Tibial nerve (tissue), 4 donors: ENCODE measurements around the gene EXOG. TPM values are rescaled to one million over a fixed set of nuclear protein-coding genes. Genes with fewer than 3 reads are reported as not detected.

Source experiments
- DNase-seq, 2 donors: peaks; one replicate each; pipeline ENCODE4 v3.0.0-alpha.2; 2019; ENCODE audit warnings: low spot score in 2 of 2
- H3K27ac ChIP-seq, 4 donors: fragments of 200-600 bp; sonication (generic) in 3 of 4; one replicate each; pipeline ENCODE4 v1.5.1; 2017 to 2019; ENCODE audit warnings: mild to moderate bottlenecking in 1 of 4
- H3K27me3 ChIP-seq, 2 donors: fragments of 200-600 bp; sonication (generic) in 1 of 2; one replicate each; pipeline versions ENCODE4 v1.5.1 to v1.6.0; 2017 to 2019
- H3K36me3 ChIP-seq, 3 donors: fragments of 200-600 bp; sonication (generic); one replicate each; pipeline ENCODE4 v1.5.1; 2018 to 2019
- H3K4me1 ChIP-seq, 4 donors: fragments of 200-600 bp; sonication (generic) in 3 of 4; one replicate each; pipeline ENCODE4 v1.5.1; 2017 to 2019
- H3K4me3 ChIP-seq, 4 donors: fragments of 200-600 bp; sonication (generic) in 3 of 4; one replicate each; pipeline ENCODE4 v1.5.1; 2017 to 2019; ENCODE audit warnings: mild to moderate bottlenecking in 1 of 4, moderate library complexity in 1 of 4
- H3K9me3 ChIP-seq, 4 donors: fragments of 200-600 bp; sonication (generic) in 3 of 4; one replicate each; pipeline ENCODE4 v1.5.1; 2017 to 2019
- CTCF ChIP-seq, 5 experiments: fragments of 200-600 bp in 3 of 5; fragments of 450-650 bp in 2 of 5; sonication (generic) in 3 of 5; IDR thresholded peaks; one replicate each; pipeline ENCODE4 v1.5.1; 2016 to 2019; ENCODE audit warnings: antibody characterized with exemption in 5 of 5, mild to moderate bottlenecking in 3 of 5, moderate library complexity in 2 of 5
- EP300 ChIP-seq, 2 donors: sonication (generic); formaldehyde crosslinking; IDR thresholded peaks; one replicate each; pipeline ENCODE4 v1.6.1; 2017; ENCODE audit warnings: antibody characterized with exemption in 2 of 2, mild to moderate bottlenecking in 1 of 2
- POLR2A ChIP-seq, 2 donors: fragments of 450-650 bp; IDR thresholded peaks; one replicate each; pipeline ENCODE4 v1.6.1; 2017; ENCODE audit warnings: antibody characterized with exemption in 2 of 2, mild to moderate bottlenecking in 2 of 2, moderate library complexity in 2 of 2
- WGBS, 2 donors: methylation state at CpG; one replicate each; pipeline ENCODE4 v1.1.5; 2018; 5-methylcytosine and 5-hydroxymethylcytosine counted together
- total RNA-seq, 4 donors: library from RNA; depleted of rRNA; stranded (reverse); fragments of >200 nt; gene quantifications; one replicate each; pipeline ENCODE4 v1.1.0, GENCODE V29; 2016

EXOG gene
- total RNA-seq, 4 donors from 2014 or later: 9.9 to 21.9 (median 20.9) TPM

GRCh38 chr3:38541806-38542205 is 45.7 kb downstream of the EXOG start:
- Histone ChIP-seq H3K4me1 (no peaks in the 10 kb centered on the region), H3K4me3 (no peak overlapping the region), H3K27me3 (no peaks in the 10 kb centered on the region), H3K9me3 (no peaks in the 10 kb centered on the region), H3K27ac (no peak overlapping the region), H3K36me3 (peaks cover 0 to 6% (median 0%) of the 10 kb centered on the region in 3 donors)
- WGBS, 2 donors: 62 to 67% methylated on average over 9 of the region's 9 CpGs
- DNase-seq: no peak
- TF ChIP-seq POLR2A (IDR thresholded peaks at IDR 0.05): no peak
- no peak for TF ChIP-seq CTCF (IDR thresholded peaks at IDR 0.05)
- no peak for TF ChIP-seq EP300 (IDR thresholded peaks at IDR 0.05)

DNA sequence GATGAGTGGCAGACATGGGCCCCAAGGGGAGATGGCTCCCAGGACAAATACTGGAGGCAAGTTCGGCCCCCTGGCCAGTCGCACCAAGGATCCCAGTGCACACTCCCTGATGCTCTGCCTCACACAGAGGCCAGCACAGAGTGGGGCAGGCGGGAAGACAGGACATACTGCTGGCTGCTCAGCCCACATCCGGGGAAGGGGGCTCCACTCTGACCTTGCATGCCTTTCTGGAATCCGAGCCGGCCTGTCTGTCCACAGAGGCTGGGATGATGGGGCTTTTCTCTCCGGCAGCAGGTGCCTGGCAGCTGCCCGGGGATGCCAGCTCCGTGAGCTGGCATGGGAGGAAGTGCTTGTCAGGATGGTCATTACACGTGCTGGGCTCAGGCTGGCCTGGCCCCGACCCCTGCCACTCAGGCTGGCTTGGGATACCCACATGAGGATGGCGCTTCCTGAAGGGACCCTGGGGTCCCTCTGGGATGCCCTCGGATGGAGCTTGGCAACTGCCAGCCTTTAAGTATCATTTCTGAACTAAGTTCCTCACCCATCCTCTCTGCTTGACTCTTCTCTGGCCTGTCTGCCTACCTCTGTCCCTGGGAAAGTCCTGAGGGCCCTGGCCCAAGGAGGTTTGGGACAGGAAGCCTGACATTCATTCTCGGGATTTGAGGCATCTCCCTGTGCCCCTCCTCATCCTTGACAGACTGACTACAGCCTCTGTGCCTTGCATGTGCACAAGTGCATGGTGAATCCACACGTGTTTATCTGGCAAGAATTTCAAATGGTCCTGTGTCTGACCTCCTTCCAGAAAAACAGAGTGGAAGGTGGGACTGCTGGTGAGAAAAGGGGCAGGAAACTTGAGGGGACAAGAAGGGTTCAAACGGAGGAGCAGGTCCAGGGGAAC is 46.5 kb downstream of the EXOG start:
- 52 to 73% methylated on average over 8 to 15 of the region's 16 CpGs for WGBS, 2 donors
- Histone ChIP-seq H3K4me1 (no peaks in the 10 kb centered on the region), H3K4me3 (no peak overlapping the region), H3K9me3 (no peaks in the 10 kb centered on the region), H3K27ac (no peak overlapping the region), H3K27me3 (no peaks in the 10 kb centered on the region), H3K36me3 (peaks cover 0 to under 1% (median 0%) of the 10 kb centered on the region in 3 donors)
- DNase-seq: no peak
- TF ChIP-seq EP300 (IDR thresholded peaks at IDR 0.05) (no peak), POLR2A (IDR thresholded peaks at IDR 0.05) (no peak), CTCF (IDR thresholded peaks at IDR 0.05) (no peak)

GRCh38 chr3:38543586-38543985 is 47.4 kb downstream of the EXOG start:
- no peaks in the 10 kb centered on the region for H3K27me3 ChIP-seq
- H3K9me3 ChIP-seq: no peaks in the 10 kb centered on the region
- no peak for DNase-seq
- TF ChIP-seq EP300 (IDR thresholded peaks at IDR 0.05) (no peak), CTCF (IDR thresholded peaks at IDR 0.05) (no peak), POLR2A (IDR thresholded peaks at IDR 0.05) (no peak)
- H3K4me3 ChIP-seq: no peak overlapping the region
- no peak overlapping the region for H3K27ac ChIP-seq
- H3K4me1 ChIP-seq: no peaks in the 10 kb centered on the region
- H3K36me3 ChIP-seq: no peaks in the 10 kb centered on the region
- 47 to 62% methylated on average over 3 to 7 of the region's 7 CpGs for WGBS, 2 donors

DNA sequence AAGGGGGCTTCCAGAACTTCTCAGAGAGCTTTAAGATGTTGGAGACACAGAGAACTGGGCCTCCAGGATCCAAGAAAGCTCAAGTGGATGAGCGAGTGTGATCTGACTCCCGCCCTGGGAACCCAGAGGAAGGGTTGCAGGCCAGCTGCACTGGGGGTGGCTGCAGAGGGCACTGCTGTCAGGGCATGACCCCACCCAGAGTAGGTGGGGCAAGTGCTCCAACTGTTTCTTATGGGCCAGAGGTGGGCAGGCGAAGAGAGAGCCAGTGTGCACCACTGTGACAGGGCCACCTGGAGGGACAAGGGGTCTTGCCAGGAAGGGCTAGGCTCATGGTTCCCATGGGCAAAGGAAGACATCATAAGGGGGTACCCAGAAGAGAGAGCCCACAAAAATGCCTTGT is 48.8 kb downstream of the EXOG start:
- 95 to 97% methylated on average over 3 of the region's 3 CpGs for WGBS, 2 donors
- H3K27me3 ChIP-seq: no peaks in the 10 kb centered on the region
- TF ChIP-seq POLR2A (IDR thresholded peaks at IDR 0.05) (no peak), EP300 (IDR thresholded peaks at IDR 0.05) (no peak), CTCF (IDR thresholded peaks at IDR 0.05) (no peak)
- peaks cover 0 to 10% (median 0%) of the 10 kb centered on the region in 3 donors for H3K36me3 ChIP-seq
- no peaks in the 10 kb centered on the region for H3K4me1 ChIP-seq
- no peaks in the 10 kb centered on the region for H3K9me3 ChIP-seq
- H3K27ac ChIP-seq: no peak overlapping the region
- no peak overlapping the region for H3K4me3 ChIP-seq
- DNase-seq: no peak

DNA sequence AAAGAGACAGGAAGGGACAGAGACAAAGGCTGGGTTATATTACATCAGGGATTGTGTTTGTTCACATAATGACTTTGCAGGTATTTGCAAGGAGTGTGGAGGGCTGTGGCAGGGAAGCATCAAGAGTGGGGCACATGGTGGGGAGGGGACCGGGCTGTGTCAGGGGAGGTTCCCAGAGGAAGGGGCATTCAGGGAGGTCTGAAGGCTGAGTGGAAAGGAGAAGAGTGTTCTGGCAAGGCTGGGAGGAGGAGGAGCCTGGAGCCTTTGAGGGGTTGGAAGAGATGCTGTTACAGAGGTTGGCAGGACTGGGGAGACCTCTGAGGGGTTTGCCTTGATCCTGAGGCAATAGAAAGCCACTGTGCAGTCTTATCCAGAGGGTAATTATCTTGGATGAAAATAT is 49.4 kb downstream of the EXOG start:
- no peaks in the 10 kb centered on the region for H3K9me3 ChIP-seq
- H3K27ac ChIP-seq: no peak overlapping the region
- H3K4me1 ChIP-seq: no peaks in the 10 kb centered on the region
- no peak overlapping the region for H3K4me3 ChIP-seq
- WGBS, 2 donors: 75 to 82% methylated on average over 1 of the region's 1 CpG
- H3K36me3 ChIP-seq: peaks cover 0 to 16% (median 0%) of the 10 kb centered on the region in 3 donors
- no peaks in the 10 kb centered on the region for H3K27me3 ChIP-seq
- DNase-seq: no peak
- TF ChIP-seq CTCF (IDR thresholded peaks at IDR 0.05): no peak
- no peak for TF ChIP-seq EP300 (IDR thresholded peaks at IDR 0.05)
- no peak for TF ChIP-seq POLR2A (IDR thresholded peaks at IDR 0.05)
